NB4 (cell line): ENCODE data around the gene OR6J1.

ENCODE experiments used
- POLR2A ChIP-seq: IDR thresholded peaks from 2 replicates; pipeline ENCODE4 v1.6.1; 2011; ENCODE audit warnings: mild to moderate bottlenecking; ENCODE audit not compliant: insufficient read length; ENCODE audit errors: extremely low read depth
- TF ChIP-seq, protein P1 (sequence below): IDR thresholded peaks from one replicate; pipeline ENCODE4 v1.5.1; 2012; ENCODE audit warnings: low read depth, low read length

DNA sequence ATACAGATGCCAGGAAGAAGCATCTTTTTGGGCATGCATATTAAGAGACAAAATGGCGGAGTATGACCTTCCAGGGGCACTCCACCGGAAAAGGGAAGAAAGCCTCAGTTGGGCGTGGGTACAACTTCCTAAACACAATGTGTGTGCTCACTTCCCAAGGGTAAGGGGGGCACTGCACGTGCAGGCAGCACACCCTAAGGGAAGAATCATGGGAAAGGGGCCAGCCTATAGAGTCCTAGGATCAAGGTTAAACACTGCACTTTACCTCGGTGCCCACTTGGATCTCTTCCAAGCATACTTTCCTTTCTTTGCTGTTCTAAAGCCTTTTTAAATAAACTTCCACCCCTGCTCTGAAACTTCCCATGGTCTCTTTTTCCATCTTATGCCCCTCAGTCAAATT lies 14.8 kb downstream of the OR6J1 start:
- TF ChIP-seq, protein P1, sequence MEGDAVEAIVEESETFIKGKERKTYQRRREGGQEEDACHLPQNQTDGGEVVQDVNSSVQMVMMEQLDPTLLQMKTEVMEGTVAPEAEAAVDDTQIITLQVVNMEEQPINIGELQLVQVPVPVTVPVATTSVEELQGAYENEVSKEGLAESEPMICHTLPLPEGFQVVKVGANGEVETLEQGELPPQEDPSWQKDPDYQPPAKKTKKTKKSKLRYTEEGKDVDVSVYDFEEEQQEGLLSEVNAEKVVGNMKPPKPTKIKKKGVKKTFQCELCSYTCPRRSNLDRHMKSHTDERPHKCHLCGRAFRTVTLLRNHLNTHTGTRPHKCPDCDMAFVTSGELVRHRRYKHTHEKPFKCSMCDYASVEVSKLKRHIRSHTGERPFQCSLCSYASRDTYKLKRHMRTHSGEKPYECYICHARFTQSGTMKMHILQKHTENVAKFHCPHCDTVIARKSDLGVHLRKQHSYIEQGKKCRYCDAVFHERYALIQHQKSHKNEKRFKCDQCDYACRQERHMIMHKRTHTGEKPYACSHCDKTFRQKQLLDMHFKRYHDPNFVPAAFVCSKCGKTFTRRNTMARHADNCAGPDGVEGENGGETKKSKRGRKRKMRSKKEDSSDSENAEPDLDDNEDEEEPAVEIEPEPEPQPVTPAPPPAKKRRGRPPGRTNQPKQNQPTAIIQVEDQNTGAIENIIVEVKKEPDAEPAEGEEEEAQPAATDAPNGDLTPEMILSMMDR = no peak
- TF ChIP-seq POLR2A = no peak
